KMS-11 (cell line): ENCODE measurements around the gene SLC1A4.

Source experiments
- H2AFZ ChIP-seq: fragments of 200-600 bp; sonication (generic); 2 replicates; pipeline ENCODE4 v1.6.1; 2016; ENCODE audit warnings: antibody characterized with exemption, mixed run types, low read depth
- H3K27ac ChIP-seq: fragments of 200-600 bp; sonication (generic); 2 replicates; pipeline ENCODE4 v1.6.1; 2016; ENCODE audit warnings: mild to moderate bottlenecking, mixed run types
- H3K27me3 ChIP-seq: fragments of 200-600 bp; sonication (generic); 2 replicates; pipeline ENCODE4 v1.6.1; 2017; ENCODE audit warnings: mild to moderate bottlenecking, low read depth, mixed run types, moderate library complexity; ENCODE audit not compliant: insufficient read depth
- H3K36me3 ChIP-seq: fragments of 200-600 bp; sonication (generic); 2 replicates; pipeline ENCODE4 v1.6.1; 2017; ENCODE audit warnings: mild to moderate bottlenecking, mixed run types; ENCODE audit not compliant: insufficient read depth
- H3K4me1 ChIP-seq: fragments of 200-600 bp; sonication (generic); 2 replicates; pipeline ENCODE4 v1.6.1; 2016; ENCODE audit warnings: mild to moderate bottlenecking, low read depth, mixed run types; ENCODE audit not compliant: poor library complexity, severe bottlenecking
- H3K4me2 ChIP-seq: fragments of 200-600 bp; sonication (generic); 2 replicates; pipeline ENCODE4 v1.7.0; 2016; ENCODE audit warnings: mild to moderate bottlenecking, mixed run types
- H3K4me3 ChIP-seq: fragments of 200-600 bp; sonication (generic); IDR thresholded peaks from 2 replicates; pipeline ENCODE4 v1.6.1; 2017; ENCODE audit warnings: low read depth, low read length, mixed read lengths; ENCODE audit not compliant: insufficient read depth
- H3K79me2 ChIP-seq: fragments of 200-600 bp; sonication (generic); 2 replicates; pipeline ENCODE4 v1.6.1; 2016; ENCODE audit warnings: low read depth, mixed run types; ENCODE audit not compliant: insufficient read depth
- H3K9ac ChIP-seq: fragments of 200-600 bp; sonication (generic); 2 replicates; pipeline ENCODE4 v1.6.1; 2016; ENCODE audit warnings: mild to moderate bottlenecking, mixed run types
- H4K20me1 ChIP-seq: fragments of 200-600 bp; sonication (generic); 2 replicates; pipeline ENCODE4 v1.6.1; 2016; ENCODE audit warnings: mild to moderate bottlenecking, mixed run types; ENCODE audit not compliant: insufficient read depth
- TF ChIP-seq, protein P1 (sequence below): fragments of 200-600 bp; sonication (generic); conservative IDR thresholded peaks from 2 replicates; pipeline ENCODE4 v1.6.1; 2017; ENCODE audit warnings: low read depth, mild to moderate bottlenecking, antibody characterized with exemption, low read length, moderate library complexity, mixed read lengths

SLC1A4 gene

DNA sequence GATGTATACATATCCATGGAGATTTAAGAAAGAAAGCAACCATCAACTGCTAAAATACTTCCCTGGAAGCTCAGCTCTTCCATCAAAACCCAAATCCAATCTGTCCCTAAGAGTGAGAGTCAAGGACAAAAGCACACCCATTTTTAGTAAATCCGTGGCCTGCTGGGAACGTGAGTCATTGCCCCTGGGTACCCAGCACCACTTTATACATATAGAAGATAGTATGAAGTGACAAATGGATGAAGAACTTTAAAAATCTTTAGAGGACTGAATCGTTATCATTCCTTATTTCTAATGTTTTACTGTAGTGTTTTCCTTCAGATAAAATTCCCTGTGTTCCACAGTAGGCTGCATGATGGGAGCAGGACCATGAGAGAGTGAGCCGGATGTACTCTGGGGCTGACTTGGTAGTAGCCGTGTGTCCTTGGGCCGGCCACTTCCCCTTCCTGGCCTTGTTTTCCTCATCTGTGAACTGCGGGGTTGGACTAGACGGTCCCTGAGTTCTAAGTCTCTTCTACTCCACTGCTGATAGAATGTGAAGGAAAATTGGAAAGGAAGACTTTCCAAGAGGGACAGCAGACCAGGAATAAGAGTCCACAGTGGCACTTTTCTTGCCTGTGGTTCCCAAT is 38.5 kb downstream of the SLC1A4 start:
- peaks cover 75% of the 10 kb centered on the region for H3K4me1 ChIP-seq
- peak overlapping the region; percentile 44; the same call in 1 of the 2 replicates for H3K4me2 ChIP-seq

DNA sequence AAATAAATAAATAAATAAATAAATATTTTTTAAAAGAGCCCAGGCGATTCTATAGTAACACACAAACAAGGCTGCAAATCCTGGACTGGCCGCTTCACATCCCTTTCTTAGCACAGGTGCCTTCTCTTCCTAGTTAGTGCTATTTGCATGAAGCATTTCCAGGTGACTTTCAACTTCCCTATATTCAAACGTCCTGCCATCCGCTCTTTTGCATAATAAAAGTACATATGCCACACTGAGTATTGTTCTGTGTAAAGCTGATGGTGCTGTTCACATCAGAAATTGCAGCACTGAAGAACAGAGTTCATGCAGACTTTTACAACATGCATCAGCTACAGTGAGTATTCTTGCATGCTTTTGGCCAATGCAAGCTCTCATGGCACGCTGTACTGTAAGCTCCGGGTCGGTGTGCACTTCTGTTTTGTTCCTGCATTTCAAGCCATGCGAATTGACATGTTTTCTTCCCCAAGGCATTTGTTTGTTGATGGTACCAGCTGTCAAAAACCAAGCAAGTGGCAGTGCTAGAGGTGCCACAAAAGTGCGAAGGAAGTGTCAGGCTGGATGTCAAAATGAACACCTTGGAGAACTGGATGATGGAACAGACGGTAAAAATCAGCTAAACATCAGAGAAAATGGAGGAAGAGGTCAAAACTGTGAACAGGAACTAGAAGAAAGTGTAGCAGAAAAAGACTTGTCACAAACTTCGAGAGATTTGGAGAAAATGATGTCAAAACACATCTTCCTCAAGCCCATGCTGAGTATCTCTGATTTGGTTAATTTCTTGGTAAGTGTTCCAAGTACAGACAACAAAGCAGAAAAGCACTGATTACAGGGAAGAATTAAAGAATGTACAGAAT is 41.5 kb downstream of the SLC1A4 start:
- H3K4me2 ChIP-seq: peak overlapping the region; percentile 95
- no peaks in the 10 kb centered on the region for H3K36me3 ChIP-seq
- H3K9ac ChIP-seq: peak overlapping the region; percentile 40; the same call in 1 of the 2 replicates
- H3K27me3 ChIP-seq: no peaks in the 10 kb centered on the region
- H3K27ac ChIP-seq: peak overlapping the region; percentile 63; the same call in 1 of the 2 replicates
- H3K79me2 ChIP-seq: no peaks in the 10 kb centered on the region
- H3K4me1 ChIP-seq: peaks cover 74% of the 10 kb centered on the region
- no peak overlapping the region for H3K4me3 ChIP-seq
- TF ChIP-seq, protein P1, sequence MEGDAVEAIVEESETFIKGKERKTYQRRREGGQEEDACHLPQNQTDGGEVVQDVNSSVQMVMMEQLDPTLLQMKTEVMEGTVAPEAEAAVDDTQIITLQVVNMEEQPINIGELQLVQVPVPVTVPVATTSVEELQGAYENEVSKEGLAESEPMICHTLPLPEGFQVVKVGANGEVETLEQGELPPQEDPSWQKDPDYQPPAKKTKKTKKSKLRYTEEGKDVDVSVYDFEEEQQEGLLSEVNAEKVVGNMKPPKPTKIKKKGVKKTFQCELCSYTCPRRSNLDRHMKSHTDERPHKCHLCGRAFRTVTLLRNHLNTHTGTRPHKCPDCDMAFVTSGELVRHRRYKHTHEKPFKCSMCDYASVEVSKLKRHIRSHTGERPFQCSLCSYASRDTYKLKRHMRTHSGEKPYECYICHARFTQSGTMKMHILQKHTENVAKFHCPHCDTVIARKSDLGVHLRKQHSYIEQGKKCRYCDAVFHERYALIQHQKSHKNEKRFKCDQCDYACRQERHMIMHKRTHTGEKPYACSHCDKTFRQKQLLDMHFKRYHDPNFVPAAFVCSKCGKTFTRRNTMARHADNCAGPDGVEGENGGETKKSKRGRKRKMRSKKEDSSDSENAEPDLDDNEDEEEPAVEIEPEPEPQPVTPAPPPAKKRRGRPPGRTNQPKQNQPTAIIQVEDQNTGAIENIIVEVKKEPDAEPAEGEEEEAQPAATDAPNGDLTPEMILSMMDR: no peak
- peak overlapping the region; percentile 22; the same call in 1 of the 2 replicates for H2AFZ ChIP-seq
- no peaks in the 10 kb centered on the region for H4K20me1 ChIP-seq

More for the DNA sequence above, 38.5 kb downstream of the SLC1A4 start:
- Histone ChIP-seq H3K36me3 (no peaks in the 10 kb centered on the region), H3K27me3 (no peaks in the 10 kb centered on the region), H3K27ac (no peak overlapping the region), H3K4me3 (no peak overlapping the region), H3K79me2 (no peaks in the 10 kb centered on the region), H3K9ac (no peak overlapping the region), H4K20me1 (no peaks in the 10 kb centered on the region), H2AFZ (no peak overlapping the region)
- TF ChIP-seq, protein P1: no peak

- peak overlapping the region; percentile 40; the same call in 1 of the 2 replicates for H3K9ac ChIP-seq
- no peaks in the 10 kb centered on the region for H3K79me2 ChIP-seq
- peak overlapping the region; percentile 95 for H3K4me2 ChIP-seq
- TF ChIP-seq, protein P1: no peak
- no peaks in the 10 kb centered on the region for H3K36me3 ChIP-seq
- H3K27ac ChIP-seq: peak overlapping the region; percentile 63; the same call in 1 of the 2 replicates
- H3K27me3 ChIP-seq: no peaks in the 10 kb centered on the region
- H3K4me1 ChIP-seq: peaks cover 69% of the 10 kb centered on the region
- H3K4me3 ChIP-seq: peak overlapping the region; percentile 78
- peak overlapping the region; percentile 48; the same call in 1 of the 2 replicates for H2AFZ ChIP-seq
- no peaks in the 10 kb centered on the region for H4K20me1 ChIP-seq
Measured at GRCh38 chr2:65031341-65032018, 42.3 kb downstream of the SLC1A4 start.
